K562 (cell line): ENCODE data around the gene YIPF5. TPM values are rescaled to one million over a fixed set of nuclear protein-coding genes. Genes with fewer than 3 reads are reported as not detected.

Experiments
- ATAC-seq: fragments of 200-7000 bp; cut with Tn5 transposase; 3 replicates; pipeline ENCODE4 v1.9.1; 2020; ENCODE audit warnings: moderate library complexity
- BruUV-seq: library from RNA; stranded (reverse); fragments of 400-500 nt; replicated peaks from 2 replicates; lab custom pipeline; 2021; lab: Mats Ljungman, UMichigan
- CTCF ChIA-PET: fragments of 300-600 bp; formaldehyde crosslinking; extraction: SDS; loops from one replicate; lab custom pipeline; 2021; ENCODE audit warnings: low intra/inter-chr PET ratio; lab: Yijun Ruan, JAX
- POLR2A ChIA-PET: fragments of 300-600, 350-650 bp; sonication (Branson Sonifier 250); formaldehyde crosslinking; extraction: SDS; loops from one replicate; lab custom pipeline; 2021; ENCODE audit warnings: antibody characterized with exemption, inconsistent platforms; lab: Yijun Ruan, JAX
- DNase-seq, 4 experiments: peaks; one replicate each; pipeline versions ENCODE4 v3.0.0 to v3.0.0-alpha.2; 2011 to 2018; ENCODE audit warnings: low spot score in 3 of 4, mixed read lengths in 3 of 4; ENCODE audit errors: extremely low read depth in 1 of 4
- FAIRE-seq: peaks from 2 replicates; lab custom pipeline; 2011; peaks lifted over from hg19 to GRCh38; lab: Jason Lieb, UNC
- H2AFZ ChIP-seq: 2 replicates; pipeline ENCODE4 v1.6.0; 2011; ENCODE audit warnings: low read depth, low read length, control low read depth, inconsistent platforms
- H3K27ac ChIP-seq: fragments of 200-600 bp; 3 replicates; pipeline ENCODE4 v1.8.0; 2011; ENCODE audit warnings: low read depth, mild to moderate bottlenecking, control low read depth, inconsistent platforms, low read length, moderate library complexity, mixed read lengths; ENCODE audit errors: extremely low read depth
- H3K27me3 ChIP-seq, 2 experiments: fragments of 300-600 bp in 1 of 2; 2 replicates in 1 of 2; 3 replicates in 1 of 2; pipeline versions ENCODE4 v1.6.0 to v1.8.0; 2011; ENCODE audit warnings: inconsistent platforms in 2 of 2, low read length in 2 of 2, mild to moderate bottlenecking in 1 of 2, mixed read lengths in 1 of 2, moderate library complexity in 1 of 2; ENCODE audit not compliant: control insufficient read depth in 2 of 2, insufficient read depth in 2 of 2
- H3K36me3 ChIP-seq: fragments of 300-600 bp; 3 replicates; pipeline ENCODE4 v1.8.0; 2011; ENCODE audit warnings: mild to moderate bottlenecking, low read length, inconsistent platforms; ENCODE audit not compliant: control insufficient read depth, insufficient read depth
- H3K4me1 ChIP-seq, 2 experiments: fragments of 200-600 bp in 1 of 2; replicated peaks in 1 of 2; 2 replicates in 1 of 2; 3 replicates in 1 of 2; pipeline versions ENCODE4 v1.5.1 to v1.8.0; 2011; ENCODE audit warnings: inconsistent platforms in 2 of 2, low read length in 2 of 2, mild to moderate bottlenecking in 1 of 2, mixed read lengths in 1 of 2, moderate library complexity in 1 of 2; ENCODE audit not compliant: control insufficient read depth in 2 of 2, insufficient read depth in 2 of 2
- H3K4me2 ChIP-seq: 2 replicates; pipeline ENCODE4 v1.6.1; 2011; ENCODE audit warnings: low read length, control low read depth, inconsistent platforms, mixed read lengths; ENCODE audit not compliant: insufficient read depth
- H3K4me3 ChIP-seq: fragments of 200-600 bp; sonication (generic), shearing (Covaris generic); 2 replicates; pipeline ENCODE4 v1.5.1; 2016; ENCODE audit warnings: control low read depth, inconsistent platforms
- H3K79me2 ChIP-seq: fragments of 200-600 bp; 3 replicates; pipeline ENCODE4 v1.8.0; 2011; ENCODE audit warnings: low read length, inconsistent platforms; ENCODE audit not compliant: control insufficient read depth, insufficient read depth
- H3K9ac ChIP-seq, 2 experiments: 2 replicates each; pipeline versions ENCODE4 v1.6.0 to v1.6.1; 2011; ENCODE audit warnings: low read depth in 2 of 2, low read length in 2 of 2, control low read depth in 1 of 2, inconsistent platforms in 1 of 2, mild to moderate bottlenecking in 1 of 2, mixed read lengths in 1 of 2; ENCODE audit not compliant: insufficient read depth in 1 of 2
- H3K9me1 ChIP-seq: one replicate; pipeline ENCODE4 v1.6.0; 2011; ENCODE audit warnings: inconsistent platforms, mild to moderate bottlenecking, low read length, moderate library complexity; ENCODE audit not compliant: control insufficient read depth, insufficient read depth
- H3K9me3 ChIP-seq: replicated peaks from 2 replicates; pipeline ENCODE4 v1.5.1; 2011; ENCODE audit warnings: low read depth, low read length, inconsistent platforms; ENCODE audit not compliant: control insufficient read depth, insufficient read depth
- H4K20me1 ChIP-seq: replicated peaks from 2 replicates; pipeline ENCODE4 v1.6.1; 2011; ENCODE audit warnings: low read length, inconsistent platforms, mixed read lengths; ENCODE audit not compliant: control insufficient read depth, insufficient read depth
- BRCA1 ChIP-seq, 2 experiments: fragments of 450-650 bp in 1 of 2; sonication (generic) in 1 of 2; formaldehyde crosslinking in 1 of 2; IDR thresholded peaks; 2 replicates each; pipeline versions ENCODE4 v1.5.0 to v1.6.1; 2017 to 2020; ENCODE audit warnings: mild to moderate bottlenecking in 1 of 2, missing genetic modification reagents in 1 of 2
- CAMTA2 ChIP-seq: fragments of 250-450 bp; sonication (Bioruptor Pico); conservative IDR thresholded peaks from 2 replicates; pipeline ENCODE4 v1.5.1; 2022
- CBX2 ChIP-seq: fragments of 200-600 bp; sonication (generic); IDR thresholded peaks from one replicate; pipeline ENCODE4 v1.6.1; 2012; ENCODE audit warnings: mild to moderate bottlenecking, low read length, inconsistent platforms; ENCODE audit not compliant: insufficient read depth, poor library complexity, severe bottlenecking
- CCAR2 ChIP-seq: fragments of 200-400 bp; formaldehyde crosslinking; IDR thresholded peaks from 2 replicates; pipeline ENCODE4 v1.6.1; 2017; ENCODE audit warnings: mild to moderate bottlenecking, low read depth, low read length
- CXXC5 ChIP-seq: fragments of 250-450 bp; sonication (Bioruptor Pico); IDR thresholded peaks from 2 replicates; pipeline ENCODE4 v1.8.0; 2022; ENCODE audit warnings: inconsistent platforms, mild to moderate bottlenecking, moderate library complexity
- FOXM1 ChIP-seq, 2 experiments: fragments of 450-650 bp in 1 of 2; sonication (generic) in 1 of 2; formaldehyde crosslinking in 1 of 2; IDR thresholded peaks; 2 replicates each; pipeline versions ENCODE4 v1.6.1 to v1.9.0; 2017 to 2022; ENCODE audit warnings: low read depth in 2 of 2, mild to moderate bottlenecking in 2 of 2, missing genetic modification reagents in 1 of 2, moderate library complexity in 1 of 2
- MAZ ChIP-seq, 2 experiments: fragments of 450-650 bp in 1 of 2; sonication (generic) in 1 of 2; formaldehyde crosslinking; IDR thresholded peaks in 1 of 2; conservative IDR thresholded peaks in 1 of 2; 2 replicates each; pipeline versions ENCODE4 v1.4.0 to v1.5.0; 2020; ENCODE audit warnings: mild to moderate bottlenecking in 1 of 2, missing genetic modification reagents in 1 of 2
- TARDBP ChIP-seq: fragments of 450-650 bp; IDR thresholded peaks from 2 replicates; pipeline ENCODE4 v1.6.1; 2016
- ZNF175 ChIP-seq: fragments of 200-800 bp; sonication (Bioruptor generic); IDR thresholded peaks from 2 replicates; pipeline ENCODE4 v1.6.1; 2016; ENCODE audit warnings: low read depth, mild to moderate bottlenecking, missing genetic modification characterization, missing compliant biosample characterization
- WGBS: fragments of 100-300 bp; shearing (Covaris generic); methylation state at CpG from one replicate; pipeline ENCODE4 v1.1.6; 2016; ENCODE audit warnings: low coverage, mixed read lengths; ENCODE audit not compliant: insufficient coverage; ENCODE audit errors: missing lambda C conversion rate; 5-methylcytosine and 5-hydroxymethylcytosine counted together
- in situ Hi-C: fragments of 300-500 bp; cut with MboI; formaldehyde crosslinking; loops from 4 replicates; pipeline ENCODE4 v1.15.0; 2018; ENCODE audit warnings: inconsistent platforms, mixed read lengths
- intact Hi-C: fragments of 100-400 bp; cut with micrococcal nuclease; formaldehyde crosslinking; loops from 2 replicates; pipeline ENCODE4 v1.14.2; 2022
- polyA plus RNA-seq, 8 experiments: library from polyadenylated mRNA; depleted of rRNA in 4 of 8; stranded (reverse) in 5 of 8; unstranded in 3 of 8; fragments of >200 nt; fragmentation: Nextera tagmentation in 2 of 8; fragmentation: Illumina TruSeq in 1 of 8; extraction: Ambion mirVana in 2 of 8; extraction: Trizol in 1 of 8; gene quantifications; 2 replicates each; pipeline versions ENCODE4 v1.2.1 to v1.2.3, GENCODE V29; 2011 to 2014; ENCODE audit warnings: inconsistent platforms in 1 of 8, missing spikeins in 1 of 8
- total RNA-seq, 7 experiments: library from RNA; depleted of rRNA in 6 of 7; stranded (reverse); fragments of >200 nt in 6 of 7; fragmentation: Illumina TruSeq in 2 of 7; extraction: Trizol in 2 of 7; gene quantifications; 2 replicates each; pipeline versions ENCODE4 v1.2.1 to v1.2.3, GENCODE V29; 2011 to 2021; ENCODE audit warnings: low replicate concordance in 1 of 7
- TF ChIP-seq, protein P1 (sequence below): IDR thresholded peaks from 2 replicates; pipeline ENCODE4 v1.6.1; 2016; ENCODE audit warnings: missing genetic modification characterization, missing compliant biosample characterization
- TF ChIP-seq, protein P2 (sequence below): fragments of 250-450 bp; sonication (Bioruptor Pico); IDR thresholded peaks from 2 replicates; pipeline ENCODE4 v1.5.0; 2021; ENCODE audit warnings: mild to moderate bottlenecking, borderline replicate concordance

YIPF5 gene
- total and polyA plus RNA-seq, 9 of the 15 experiments (the other 6 are each of a cell fraction or from before 2014, with no cell fraction given): 12.1 to 52.9 (median 33.7) TPM

DNA sequence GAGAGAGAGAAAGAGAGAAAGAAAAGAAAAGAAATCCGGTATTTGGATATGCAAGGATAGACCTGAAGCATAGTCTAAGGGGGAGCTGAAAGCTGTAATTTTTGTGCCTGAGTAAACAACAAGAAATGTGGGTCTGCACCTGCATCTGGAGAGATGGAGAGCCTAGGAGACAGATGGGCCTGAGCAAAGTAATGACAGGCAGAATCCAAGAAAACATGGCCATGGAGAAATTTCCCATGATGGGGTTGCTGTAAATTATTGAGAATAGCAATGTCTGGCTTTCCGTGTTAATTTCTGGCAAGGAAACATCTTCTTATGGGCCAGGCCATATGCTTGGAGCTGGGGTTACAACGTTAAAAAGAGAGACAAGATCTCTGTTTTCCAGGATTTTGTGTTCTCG is 40.2 kb downstream of the YIPF5 start:
- Histone ChIP-seq H2AFZ (no peak overlapping the region), H3K4me2 (no peak overlapping the region), H3K9ac (no peak overlapping the region), H3K79me2 (no peaks in the 10 kb centered on the region), H3K9me1 (no peaks in the 10 kb centered on the region), H4K20me1 (no peaks in the 10 kb centered on the region), H3K27ac (no peak overlapping the region), H3K4me3 (no peak overlapping the region), H3K36me3 (no peaks in the 10 kb centered on the region), H3K9me3 (no peaks in the 10 kb centered on the region), H3K27me3 (no peaks in the 10 kb centered on the region), H3K4me1 (no peaks in the 10 kb centered on the region)
- TF ChIP-seq CCAR2 (no peak), CBX2 (no peak), MAZ (CRISPR knock-in tag; conservative IDR thresholded peaks at IDR 0.05 in 1 of 2, IDR thresholded peaks at IDR 0.05 in 1 of 2) (no peak)
- in situ Hi-C loops: no loop called here
- 2% methylated on average over 4 of the region's 4 CpGs for WGBS
- no TSS peak for BruUV-seq
- ATAC-seq (no peak), FAIRE-seq (no peak), DNase-seq (no peak)
- intact Hi-C loops: no loop called here
- POLR2A ChIA-PET: no interaction called here
- CTCF ChIA-PET: no interaction called here

DNA sequence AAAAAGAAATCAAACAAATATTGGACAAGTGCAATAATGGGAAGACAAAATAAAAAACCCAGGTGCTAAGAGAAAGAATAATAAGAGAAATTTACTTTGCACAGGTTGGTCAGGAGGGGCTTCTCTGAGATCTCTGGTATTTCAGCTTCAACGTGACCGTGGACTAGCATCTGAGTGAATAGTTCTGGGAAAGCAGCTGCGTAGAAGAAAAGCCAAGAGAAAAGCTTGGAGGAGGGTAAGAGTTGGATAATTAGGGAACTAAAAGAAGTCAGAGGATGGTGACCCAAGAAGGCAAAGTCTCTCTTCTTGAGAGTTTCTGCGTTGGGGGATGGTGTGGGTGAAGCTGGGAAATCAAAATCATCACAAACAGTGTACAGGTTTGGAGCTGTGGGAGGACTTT is 41.6 kb downstream of the YIPF5 start:
- BruUV-seq: no TSS peak
- no peak for FAIRE-seq

More for the DNA sequence above, 41.6 kb downstream of the YIPF5 start:
- 2% methylated on average over 4 of the region's 4 CpGs for WGBS
- intact Hi-C loops: no loop called here
- H3K4me2 ChIP-seq: no peak overlapping the region
- TF ChIP-seq ZNF175: no peak
- TF ChIP-seq CXXC5 (CRISPR knock-in tag): no peak
- TF ChIP-seq, protein P1, sequence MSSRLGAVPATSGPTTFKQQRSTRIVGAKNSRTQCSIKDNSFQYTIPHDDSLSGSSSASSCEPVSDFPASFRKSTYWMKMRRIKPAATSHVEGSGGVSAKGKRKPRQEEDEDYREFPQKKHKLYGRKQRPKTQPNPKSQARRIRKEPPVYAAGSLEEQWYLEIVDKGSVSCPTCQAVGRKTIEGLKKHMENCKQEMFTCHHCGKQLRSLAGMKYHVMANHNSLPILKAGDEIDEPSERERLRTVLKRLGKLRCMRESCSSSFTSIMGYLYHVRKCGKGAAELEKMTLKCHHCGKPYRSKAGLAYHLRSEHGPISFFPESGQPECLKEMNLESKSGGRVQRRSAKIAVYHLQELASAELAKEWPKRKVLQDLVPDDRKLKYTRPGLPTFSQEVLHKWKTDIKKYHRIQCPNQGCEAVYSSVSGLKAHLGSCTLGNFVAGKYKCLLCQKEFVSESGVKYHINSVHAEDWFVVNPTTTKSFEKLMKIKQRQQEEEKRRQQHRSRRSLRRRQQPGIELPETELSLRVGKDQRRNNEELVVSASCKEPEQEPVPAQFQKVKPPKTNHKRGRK (tag): no peak
- no peak for TF ChIP-seq CAMTA2 (CRISPR knock-in tag)
- no peak for TF ChIP-seq FOXM1 (IDR thresholded peaks at IDR 0.05; ENCODE audit: low read depth)
- no peak for TF ChIP-seq FOXM1 (CRISPR knock-in tag; IDR thresholded peaks at IDR 0.05; ENCODE audit: low read depth)
- TF ChIP-seq, protein P2, sequence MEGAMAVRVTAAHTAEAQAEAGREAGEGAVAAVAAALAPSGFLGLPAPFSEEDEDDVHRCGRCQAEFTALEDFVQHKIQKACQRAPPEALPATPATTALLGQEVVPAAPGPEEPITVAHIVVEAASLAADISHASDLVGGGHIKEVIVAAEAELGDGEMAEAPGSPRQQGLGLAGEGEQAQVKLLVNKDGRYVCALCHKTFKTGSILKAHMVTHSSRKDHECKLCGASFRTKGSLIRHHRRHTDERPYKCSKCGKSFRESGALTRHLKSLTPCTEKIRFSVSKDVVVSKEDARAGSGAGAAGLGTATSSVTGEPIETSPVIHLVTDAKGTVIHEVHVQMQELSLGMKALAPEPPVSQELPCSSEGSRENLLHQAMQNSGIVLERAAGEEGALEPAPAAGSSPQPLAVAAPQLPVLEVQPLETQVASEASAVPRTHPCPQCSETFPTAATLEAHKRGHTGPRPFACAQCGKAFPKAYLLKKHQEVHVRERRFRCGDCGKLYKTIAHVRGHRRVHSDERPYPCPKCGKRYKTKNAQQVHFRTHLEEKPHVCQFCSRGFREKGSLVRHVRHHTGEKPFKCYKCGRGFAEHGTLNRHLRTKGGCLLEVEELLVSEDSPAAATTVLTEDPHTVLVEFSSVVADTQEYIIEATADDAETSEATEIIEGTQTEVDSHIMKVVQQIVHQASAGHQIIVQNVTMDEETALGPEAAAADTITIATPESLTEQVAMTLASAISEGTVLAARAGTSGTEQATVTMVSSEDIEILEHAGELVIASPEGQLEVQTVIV: no peak
- TF ChIP-seq TARDBP: no peak
- no peak for TF ChIP-seq BRCA1 (IDR thresholded peaks at IDR 0.05)
- no peak for TF ChIP-seq BRCA1 (CRISPR knock-in tag; IDR thresholded peaks at IDR 0.05)
- no peak overlapping the region for H3K9ac ChIP-seq
- DNase-seq (no peak), ATAC-seq (no peak)
- H3K27ac ChIP-seq: no peak overlapping the region
- no peaks in the 10 kb centered on the region for H3K36me3 ChIP-seq
- H3K9me3 ChIP-seq: no peaks in the 10 kb centered on the region
- H3K79me2 ChIP-seq: no peaks in the 10 kb centered on the region
- H2AFZ ChIP-seq: no peak overlapping the region
- in situ Hi-C loops: no loop called here
- H3K9me1 ChIP-seq: no peaks in the 10 kb centered on the region
- no peaks in the 10 kb centered on the region for H4K20me1 ChIP-seq
- CTCF ChIA-PET: no interaction called here
- POLR2A ChIA-PET: no interaction called here
- no peaks in the 10 kb centered on the region for H3K27me3 ChIP-seq
- H3K4me3 ChIP-seq: no peak overlapping the region
- no peaks in the 10 kb centered on the region for H3K4me1 ChIP-seq
